Fibroblast of skin of back (primary cell): ENCODE measurements around the gene PCBP3. TPM values are rescaled to one million over a fixed set of nuclear protein-coding genes. Genes with fewer than 3 reads are reported as not detected.
"Not testable (repeated sequence)": the region's sequence is repeated elsewhere in the genome, so short reads cannot be mapped to it uniquely, and the experiment has no call there.

Experiments
- DNase-seq: peaks from one replicate; pipeline ENCODE4 v3.0.0-alpha.2; 2013
- polyA plus RNA-seq, 2 experiments: library from polyadenylated mRNA; unstranded; fragments of 120-200 nt; gene quantifications; one replicate each; pipeline ENCODE4 v1.2.1, GENCODE V29; 2013; ENCODE audit not compliant: insufficient read length in 2 of 2

The PCBP3 gene
- polyA plus RNA-seq (2013, experiment 1 of 2; ENCODE audit: insufficient read length), result 9.4 TPM
- 10.5 TPM for polyA plus RNA-seq (2013, experiment 2 of 2; ENCODE audit: insufficient read length)

DNA sequence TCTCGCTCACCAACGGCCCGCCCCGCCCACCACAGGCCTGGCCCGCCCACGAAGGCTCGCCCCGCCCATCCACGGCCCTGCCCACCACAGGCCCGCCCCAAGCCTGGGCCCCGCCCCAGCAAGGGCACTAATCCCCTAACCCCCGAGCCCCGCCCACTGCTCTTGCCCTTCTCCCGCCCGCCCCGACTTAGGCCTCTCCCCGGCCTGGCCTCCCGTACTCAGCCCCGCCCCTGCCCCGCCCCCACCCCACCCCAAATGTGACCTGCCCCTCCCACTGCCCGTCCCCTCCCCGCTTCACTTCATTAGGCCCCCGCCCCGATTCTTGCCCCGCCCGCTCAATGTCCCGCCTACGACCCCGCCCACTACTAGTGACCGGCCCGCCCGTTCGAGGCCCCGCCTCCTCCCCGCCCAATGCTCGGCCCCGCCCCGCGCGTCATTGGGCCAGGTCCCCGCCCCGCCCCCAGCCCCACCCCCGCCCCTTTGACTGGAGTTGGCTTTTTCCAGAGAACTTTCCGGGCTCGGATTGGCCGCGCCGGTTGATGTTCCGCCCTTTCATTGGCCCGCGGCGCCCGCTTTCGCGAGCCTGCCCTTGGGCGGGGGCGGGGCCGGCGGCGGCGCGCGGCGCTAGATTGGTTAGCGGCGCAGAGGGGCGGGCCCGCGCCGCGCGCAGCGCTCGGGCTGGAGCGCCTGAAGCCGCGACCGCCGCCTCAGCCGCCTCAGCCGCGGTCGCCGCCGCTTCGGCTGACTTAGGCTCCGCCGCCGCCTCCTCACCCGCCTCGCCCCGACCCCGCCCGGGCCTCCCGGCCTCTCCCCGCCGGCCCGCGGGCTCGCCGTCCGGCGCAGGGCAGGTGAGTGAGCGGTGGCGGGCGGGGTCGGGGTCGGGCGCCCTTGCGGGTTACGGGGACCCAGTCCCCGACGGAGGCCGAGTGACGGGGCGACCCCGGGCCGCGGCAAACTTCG, at the start of gene PCBP3:
Gene PCBP3, plus strand, starts transcription at position 705 of the 960 bp plus-strand sequence. CDS start 206,361 bp downstream, outside the sequence.
- DNase-seq, result peak; percentile 94

DNA sequence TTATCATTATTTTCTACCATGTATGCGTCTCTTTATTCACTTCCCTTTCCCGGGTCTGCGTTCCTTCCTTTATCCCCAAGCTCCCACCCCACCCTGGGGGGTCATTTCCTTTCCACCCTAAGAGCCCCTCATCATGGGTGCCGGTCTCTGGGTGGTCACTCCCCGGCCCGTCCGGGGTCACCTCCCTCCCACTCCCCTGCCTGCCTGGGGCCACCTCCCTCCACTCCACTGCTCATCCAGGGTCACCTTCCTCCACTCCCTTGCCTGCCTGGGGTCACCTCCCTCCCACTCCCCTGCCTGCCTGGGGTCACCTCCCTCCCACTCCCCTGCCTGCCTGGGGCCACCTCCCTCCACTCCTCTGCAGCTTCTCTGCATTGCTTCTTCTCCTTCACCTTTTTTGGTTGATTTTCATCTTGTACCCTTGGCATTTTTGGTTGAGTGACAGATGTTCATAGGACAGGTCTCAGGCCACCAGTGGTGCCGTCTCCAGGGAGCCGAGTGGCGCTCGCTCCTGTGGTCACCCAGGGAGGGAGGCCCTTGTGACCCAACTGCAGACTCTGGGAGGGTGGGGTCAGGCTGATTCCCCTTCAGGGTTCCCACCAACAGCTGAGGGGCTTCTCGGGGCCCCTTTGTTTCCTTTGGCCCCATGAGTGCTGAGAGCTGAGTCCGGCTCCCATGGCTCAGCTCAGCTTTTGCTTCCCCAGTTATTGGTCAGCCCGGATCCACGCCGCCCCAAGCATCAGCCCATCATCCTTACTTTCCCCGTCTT, 48.6 kb upstream of the PCBP3 start:
- DNase-seq, result no peak

DNA sequence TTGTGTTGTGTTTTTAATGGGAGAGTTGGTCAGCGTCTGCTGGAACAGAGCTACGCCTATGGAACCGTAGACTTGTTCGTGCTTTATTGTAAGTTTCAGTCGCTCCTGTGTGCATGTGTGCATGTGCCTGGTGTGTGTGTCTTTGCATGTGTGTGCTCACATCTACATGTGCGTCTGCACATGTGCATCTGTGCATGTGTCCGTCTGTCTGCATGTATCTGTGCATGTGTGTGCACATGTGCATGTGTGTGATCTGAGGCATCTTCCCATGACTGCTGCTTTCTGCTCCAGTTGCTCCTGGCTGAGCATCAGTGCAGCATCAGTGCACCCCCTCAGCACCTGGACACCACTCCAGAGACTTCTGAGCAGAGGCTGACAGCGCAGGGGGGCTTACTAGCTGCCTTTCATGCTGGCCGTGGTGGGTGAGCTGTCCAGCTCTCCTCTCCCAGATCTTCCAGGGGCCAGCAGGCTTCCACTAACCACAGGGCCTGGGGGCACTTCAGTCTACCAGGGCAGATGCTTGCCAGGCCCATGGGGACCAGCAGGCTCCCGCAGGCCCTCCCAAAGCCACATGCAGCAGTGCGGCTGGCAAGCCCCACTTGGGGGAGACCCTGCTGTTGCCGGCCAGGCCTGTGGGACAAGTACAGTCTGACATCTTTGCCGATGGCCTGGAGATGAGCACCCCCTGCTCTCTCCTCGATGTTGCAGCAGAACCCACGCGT, 47.8 kb upstream of the PCBP3 start:
- no peak for DNase-seq

DNA sequence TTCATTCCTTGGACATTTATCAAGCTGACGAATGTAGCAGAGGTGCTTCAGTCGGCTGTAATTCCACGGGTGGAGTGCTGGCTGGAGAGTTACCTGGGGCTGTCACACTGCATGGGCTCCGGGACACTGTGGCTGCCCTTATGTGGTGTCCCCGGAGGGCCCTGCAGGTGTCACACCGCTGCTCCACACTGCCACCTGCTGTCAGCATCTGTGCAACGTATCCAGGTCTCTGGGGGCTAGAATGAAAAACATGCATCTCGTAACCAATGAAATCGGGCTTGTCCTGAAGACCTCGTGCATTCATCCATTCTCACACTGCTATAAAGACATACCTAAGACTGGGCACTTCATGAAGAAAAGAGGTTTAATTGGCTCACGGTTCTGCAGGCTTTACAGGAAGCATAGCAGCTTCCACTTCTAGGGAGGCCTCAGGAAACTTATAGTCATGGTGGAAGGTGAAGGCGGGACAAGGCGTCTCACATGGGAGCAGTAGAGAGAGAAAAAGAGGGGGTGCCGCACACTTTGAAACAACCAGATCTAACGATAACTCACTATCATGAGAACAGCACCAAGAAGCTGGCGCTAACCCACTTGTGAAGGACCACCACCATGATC, 46.7 kb upstream of the PCBP3 start:
- DNase-seq, result peak; percentile 42

DNA sequence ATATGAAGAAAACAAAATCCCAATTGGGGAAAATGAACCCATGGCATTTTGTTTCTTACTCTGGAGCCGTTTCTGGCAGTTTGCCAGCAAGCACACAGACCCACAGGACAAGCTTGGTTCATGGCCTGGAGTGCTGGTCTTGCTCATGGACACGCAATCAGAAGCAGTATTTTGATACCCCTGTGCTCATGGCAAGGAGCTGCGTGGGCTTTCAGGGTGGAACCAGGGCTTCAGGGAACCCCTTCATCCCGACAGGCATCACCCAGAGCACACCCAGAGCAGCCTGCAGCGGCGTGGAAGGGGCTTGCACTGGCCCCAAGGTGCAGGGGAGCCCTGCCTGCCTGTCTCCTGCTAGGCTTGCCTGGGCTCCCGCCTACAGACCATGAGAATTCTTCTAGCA, 45.4 kb upstream of the PCBP3 start:
- no peak for DNase-seq

DNA sequence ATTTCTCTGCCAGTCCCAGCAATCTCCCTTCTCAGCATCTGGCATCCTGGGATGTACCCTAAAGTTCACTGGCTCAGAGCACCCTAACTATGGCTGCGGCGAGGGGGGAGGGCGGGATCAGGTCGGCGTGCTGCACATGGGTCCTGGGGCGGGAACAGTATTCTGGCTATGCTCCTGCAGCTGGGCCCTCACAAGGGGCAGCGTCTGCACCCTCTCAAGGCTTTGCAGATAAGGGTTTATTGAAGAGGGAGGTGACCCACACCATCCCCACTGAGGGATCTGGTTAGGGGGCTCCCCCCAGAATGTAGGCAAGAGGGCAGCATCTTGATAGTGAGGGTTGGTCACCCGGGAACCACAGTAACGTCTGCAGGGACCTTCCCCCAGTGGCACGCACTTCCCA, 44.9 kb upstream of the PCBP3 start:
- DNase-seq, result no peak

DNA sequence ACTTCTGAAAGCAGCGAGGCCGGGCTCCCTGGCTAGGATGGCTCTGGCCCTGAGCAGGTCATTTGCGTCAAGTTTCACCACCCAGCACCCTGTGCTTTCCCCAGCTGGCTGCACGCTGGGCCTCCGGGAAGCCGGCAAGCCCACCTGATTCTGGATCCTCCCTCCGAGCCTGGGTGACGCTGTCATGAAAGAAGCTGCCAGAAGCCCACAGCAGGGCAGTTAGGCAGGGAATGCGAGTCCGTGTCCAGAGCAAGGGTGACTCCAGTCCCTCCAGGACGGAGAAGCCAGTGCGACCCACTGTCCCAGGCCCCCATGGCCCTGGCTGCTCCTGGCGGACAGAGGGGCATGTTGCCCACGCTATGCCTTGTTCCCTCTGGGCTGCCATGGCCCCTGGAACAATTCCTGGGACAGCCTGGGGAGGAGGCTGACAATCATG, 44.4 kb upstream of the PCBP3 start:
- no peak for DNase-seq

DNA sequence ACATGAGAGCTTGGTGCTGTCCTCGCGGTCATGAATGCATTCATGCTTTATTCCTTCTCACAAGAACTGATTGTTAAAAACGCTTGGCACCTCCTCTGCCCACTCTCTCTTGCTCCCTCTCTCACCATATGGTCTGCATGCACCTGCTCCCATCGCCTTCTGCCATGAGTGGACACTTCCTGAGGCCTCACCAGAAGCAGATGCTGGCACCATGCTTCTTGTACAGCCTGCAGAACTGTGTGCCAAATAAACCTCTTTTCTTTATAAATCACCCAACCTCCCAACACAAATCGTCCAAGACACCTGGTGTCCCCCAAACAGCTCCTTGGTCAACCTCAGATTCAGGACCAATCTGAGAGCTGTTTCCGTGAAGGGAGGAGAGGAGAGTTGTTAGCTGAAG, 43.3 kb upstream of the PCBP3 start:
- DNase-seq, result no peak

DNA sequence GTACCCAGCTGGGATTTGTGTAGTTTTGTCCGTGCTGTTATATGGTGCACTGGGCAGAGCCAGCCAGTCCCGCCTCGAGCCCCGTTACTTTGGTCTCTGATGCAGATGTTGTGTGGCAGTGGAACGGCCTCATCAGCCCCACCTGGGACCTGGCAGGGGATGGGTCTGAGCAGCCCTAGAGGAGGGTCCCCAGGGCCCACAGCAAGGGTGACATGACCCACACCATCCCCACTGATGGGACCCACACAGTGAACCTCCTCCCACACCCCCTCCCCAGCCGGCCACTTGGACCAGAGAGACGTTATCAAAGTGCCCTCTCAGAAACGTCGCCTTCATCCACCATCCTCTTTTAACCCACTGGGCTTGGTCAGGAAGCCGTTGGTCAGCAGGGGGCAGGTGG, 42.0 kb upstream of the PCBP3 start:
- DNase-seq, result no peak

DNA sequence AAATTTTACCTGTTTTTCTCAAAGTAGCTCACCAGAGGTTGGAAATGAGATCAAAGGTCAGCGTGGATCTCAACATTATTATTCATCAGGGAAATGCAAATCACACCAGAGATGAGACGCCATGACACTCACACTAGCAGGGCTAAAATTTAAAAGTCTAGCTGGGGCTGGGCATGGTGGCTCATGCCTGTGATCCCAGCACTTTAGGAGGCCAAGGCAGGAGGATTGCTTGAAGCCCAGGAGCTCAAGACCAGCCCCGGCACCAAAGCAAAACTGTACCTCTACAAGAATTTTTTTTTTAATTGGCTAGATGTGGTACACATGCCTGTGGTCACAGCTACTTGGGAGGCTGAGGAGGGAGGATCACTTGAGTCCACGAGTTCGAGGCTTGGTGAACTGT, 41.4 kb upstream of the PCBP3 start:
- DNase-seq, result no peak

DNA sequence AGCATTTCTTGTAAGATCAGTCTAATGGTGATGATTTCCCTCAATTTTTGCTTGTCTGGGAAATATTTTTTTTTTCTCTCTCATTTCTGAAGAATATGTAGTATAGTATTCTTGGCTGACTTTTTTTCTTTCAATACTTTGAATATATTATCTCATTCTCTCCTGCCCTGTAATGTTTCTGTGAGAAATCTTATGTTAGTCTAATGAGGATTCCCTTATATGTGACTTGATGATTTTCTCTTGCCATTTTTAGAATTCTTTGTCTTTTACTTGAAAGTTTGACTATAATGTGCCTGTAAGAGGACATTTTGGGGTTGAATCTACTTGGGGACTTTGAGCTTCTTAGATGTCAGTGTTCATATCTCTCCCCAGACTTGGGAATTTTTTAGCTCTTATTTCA, 40.0 kb upstream of the PCBP3 start:
- no peak for DNase-seq

DNA sequence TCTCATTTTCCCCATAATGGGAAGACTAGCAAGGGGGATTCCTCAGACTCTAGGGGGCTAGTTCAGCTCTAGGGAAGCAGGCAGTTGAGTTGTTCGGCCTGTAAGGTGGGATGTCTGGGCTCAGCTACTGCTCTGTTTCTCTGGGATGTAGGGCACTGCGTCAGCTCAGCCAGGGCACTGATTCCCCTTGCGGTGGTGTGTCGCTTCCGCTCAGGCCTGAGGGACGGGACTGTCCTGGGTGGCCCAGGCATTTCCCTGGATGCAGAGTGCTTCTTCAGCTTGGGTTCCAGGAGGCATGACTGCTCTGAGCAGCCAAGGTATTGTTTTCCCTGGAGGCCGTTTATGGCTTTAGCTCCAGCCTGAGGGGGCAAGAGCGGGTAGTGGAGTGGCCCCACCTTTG, 38.8 kb upstream of the PCBP3 start:
- not testable (repeated sequence) for DNase-seq

DNA sequence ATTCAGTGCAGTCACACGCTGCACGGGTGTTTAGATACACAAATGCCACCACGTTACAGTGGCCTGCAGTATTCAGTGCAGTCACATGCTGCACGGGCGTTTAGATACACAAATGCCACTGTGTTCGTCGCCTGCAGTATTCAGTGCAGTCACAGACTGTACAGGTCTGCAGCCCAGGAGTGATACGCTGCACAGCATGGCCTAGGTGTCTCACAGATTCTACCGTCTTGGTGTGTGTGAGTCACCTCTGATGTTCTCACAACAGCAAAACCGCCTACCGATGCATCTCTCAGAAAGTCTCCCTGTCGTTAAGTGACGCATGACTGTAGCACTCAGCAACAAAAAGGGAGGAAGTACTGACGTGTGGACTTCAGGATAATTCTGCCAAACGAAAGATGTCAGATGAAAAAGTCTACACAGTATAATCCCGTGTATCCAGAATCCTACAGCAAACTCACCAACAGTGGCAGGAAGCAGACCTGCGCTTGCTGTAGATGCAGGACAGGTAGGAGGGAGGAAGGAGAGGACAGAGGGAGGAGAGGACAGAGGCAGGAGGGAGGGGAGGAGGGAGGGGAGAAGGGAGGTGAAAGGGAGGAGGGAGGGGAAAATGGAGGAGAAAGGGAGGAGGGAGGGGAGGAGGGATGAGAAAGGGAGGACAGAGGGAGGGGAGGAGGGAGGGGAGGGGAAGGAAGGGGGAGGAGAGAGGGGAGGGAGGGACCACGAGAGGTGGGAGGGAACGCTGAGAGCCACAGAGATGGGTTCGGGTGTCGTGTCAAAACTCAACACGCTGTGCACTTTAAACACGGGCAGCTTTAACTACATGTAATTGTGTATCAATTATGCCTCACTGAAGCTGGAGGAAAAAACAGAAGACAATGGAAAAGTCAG, 36.3 kb upstream of the PCBP3 start:
- DNase-seq, result no peak

DNA sequence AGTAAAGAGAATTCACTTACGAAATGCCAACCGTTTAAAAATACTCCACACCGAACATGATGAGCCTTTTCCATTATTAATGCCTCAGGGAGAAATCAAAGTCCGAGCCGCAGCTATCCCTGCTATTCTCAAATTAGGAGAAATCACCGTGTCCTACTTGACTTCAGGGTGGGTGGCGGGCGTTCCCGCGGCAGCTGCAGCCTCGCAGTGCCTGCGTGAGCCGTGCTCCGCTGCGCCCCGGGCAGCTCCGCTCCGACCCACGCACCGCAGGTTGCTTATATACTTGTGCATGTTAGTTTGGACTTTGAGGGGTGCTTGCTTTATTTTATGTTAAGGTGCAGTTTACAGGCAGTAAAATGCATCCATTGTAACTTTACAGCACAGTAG, 35.6 kb upstream of the PCBP3 start:
- no peak for DNase-seq

DNA sequence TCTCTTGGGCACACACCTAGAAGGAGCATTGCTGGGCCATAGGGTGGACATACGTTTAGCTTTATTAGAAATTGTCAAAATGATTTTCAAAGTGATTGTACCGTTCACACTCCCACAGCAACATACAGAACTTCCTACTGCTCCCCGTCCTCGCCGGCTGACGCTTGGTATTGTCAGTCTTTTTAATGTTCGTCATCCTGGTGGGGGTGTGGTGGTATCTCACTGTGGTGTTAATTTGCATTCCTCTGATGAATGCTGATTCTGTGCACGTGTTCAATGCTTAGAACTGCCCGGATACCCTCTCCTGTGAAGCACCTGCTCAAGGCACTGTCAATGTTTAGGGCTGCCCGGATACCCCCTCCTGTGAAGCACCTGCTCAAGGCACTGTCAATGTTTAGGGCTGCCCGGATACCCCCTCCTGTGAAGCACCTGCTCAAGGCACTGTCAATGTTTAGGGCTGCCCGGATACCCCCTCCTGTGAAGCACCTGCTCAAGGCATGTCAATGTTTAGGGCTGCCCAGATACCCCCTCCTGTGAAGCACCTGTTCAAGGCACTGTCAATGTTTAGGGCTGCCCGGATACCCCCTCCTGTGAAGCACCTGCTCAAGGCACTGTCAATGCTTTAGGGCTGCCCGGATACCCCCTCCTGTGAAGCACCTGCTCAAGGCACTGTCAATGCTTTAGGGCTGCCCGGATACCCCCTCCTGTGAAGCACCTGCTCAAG, 34.6 kb upstream of the PCBP3 start:
- DNase-seq, result not testable (repeated sequence)

DNA sequence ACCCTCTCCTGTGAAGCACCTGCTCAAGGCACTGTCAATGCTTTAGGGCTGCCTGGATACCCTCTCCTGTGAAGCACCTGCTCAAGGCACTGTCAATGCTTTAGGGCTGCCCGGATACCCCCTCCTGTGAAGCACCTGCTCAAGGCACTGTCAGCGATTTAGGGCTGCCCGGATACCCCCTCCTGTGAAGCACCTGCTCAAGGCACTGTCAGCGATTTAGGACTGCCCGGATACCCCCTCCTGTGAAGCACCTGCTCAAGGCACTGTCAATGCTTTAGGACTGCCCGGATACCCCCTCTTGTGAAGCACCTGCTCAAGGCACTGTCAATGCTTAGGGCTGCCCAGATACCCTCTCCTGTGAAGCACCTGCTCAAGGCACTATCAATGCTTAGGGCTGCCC, 33.9 kb upstream of the PCBP3 start:
- not testable (repeated sequence) for DNase-seq

DNA sequence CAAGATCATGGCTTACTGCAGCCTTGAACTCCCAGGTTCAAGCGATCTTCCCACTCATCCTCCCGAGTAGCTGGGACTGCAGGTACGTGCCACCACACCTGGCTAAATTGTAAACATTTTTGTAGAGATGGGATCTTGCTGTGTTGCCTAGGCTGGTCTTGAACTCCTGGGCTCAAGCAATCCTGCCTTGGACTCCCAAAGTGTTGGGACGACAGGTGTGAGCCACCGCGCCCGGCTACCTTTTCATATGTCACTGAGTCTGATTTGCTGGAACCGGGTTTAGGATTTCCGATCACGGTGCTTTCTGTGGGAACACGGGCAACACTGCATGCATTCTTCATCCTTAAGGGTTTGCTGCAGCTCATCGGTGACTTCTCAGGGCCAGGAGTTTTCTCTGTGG, 32.2 kb upstream of the PCBP3 start:
- DNase-seq, result no peak

DNA sequence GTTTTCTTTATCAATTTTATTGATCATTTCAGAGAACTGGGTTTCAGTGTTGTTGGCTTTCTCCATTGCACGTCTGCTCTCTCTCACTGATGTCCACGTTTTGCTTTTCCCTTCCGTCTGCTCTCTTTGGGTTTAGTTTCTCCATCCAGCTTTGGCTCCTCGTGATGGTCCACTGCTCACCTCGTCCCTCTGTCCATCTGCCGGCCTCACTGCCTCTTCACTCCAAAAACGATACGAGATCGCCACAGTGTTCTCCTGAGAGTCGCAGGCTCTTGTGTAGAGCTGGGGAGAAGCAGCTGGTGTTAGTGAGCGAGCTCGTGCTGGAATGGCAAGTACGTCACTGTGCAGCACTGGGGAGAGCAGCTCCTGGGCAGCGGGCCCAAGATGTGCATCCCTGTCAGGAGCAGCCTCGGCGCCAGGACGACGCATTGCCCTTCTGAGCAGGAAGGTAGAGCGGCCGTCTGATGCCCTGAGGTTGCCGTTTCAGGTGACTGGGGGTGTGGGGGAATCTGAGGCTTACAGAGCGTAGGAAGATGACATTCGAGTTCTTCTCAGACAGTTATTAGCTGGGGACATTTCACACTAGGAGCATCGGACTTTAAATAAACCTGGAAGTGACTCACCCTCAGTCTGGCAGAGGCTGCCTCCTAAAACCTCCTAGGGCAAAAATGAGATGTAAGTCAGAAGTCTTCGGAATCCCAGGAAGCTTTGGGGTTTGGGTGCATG, 31.4 kb upstream of the PCBP3 start:
- DNase-seq, result peak; percentile 43

DNA sequence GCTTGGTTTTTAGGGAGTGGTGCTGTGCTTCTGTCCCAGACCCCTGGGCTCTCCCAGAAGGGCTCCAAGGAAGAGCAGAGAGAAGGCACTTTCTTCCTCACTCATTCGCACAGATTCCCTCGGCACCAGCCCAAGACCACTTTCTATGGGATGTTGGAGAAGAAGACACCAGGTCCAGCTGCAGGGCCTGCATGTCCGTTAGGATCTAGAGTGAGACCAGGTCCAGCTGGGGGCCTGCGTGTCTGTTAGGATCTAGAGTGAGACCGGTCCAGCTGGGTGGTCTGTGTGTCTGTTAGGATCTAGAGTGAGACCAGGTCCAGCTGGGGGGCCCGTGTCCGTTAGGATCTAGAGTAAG, 30.9 kb upstream of the PCBP3 start:
- not testable (repeated sequence) for DNase-seq

DNA sequence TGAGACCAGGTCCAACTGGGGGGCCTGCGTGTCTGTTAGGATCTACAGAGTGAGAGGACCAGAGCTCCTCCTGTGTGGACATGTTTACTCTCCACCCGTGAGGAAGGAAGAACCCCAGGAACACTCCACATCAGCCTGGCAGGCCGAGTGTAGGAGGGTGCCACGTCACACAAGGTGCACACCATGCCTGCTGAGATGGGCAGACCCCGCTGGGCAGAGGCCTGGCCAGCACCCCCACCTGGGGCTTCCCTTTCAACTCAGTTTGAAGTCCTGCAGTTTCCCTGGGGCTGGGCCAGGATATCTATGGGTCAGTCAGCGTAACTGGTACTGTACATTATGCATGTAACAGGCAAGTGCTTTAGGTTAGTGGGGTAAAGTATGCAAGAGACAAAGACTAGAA, 30.1 kb upstream of the PCBP3 start:
- DNase-seq, result no peak
